ENCODE data around the gene LCT. TPM values are rescaled to one million over a fixed set of nuclear protein-coding genes. Genes with fewer than 3 reads are reported as not detected.

LCT gene
- total and polyA plus RNA-seq, 2 of the 13 experiments (the other 11 are each of a cell fraction or from before 2014, with no cell fraction given): not detected

- DNase-seq (ENCODE audit: low spot score) (peak; percentile 70), ATAC-seq (peak; percentile 32), FAIRE-seq (peak; percentile 95)
- peaks cover 43% of the 10 kb centered on the region for H4K20me1 ChIP-seq (ENCODE audit: insufficient read depth, low read length)
- in situ Hi-C loops (cut with HindIII; ENCODE audit: extremely low pct_ligation_motif_present, low pct_unique_long_range_greater_than_20kb): no loop called here
- peak overlapping the region; percentile 83 for H3K4me2 ChIP-seq (ENCODE audit: low read depth, low read length)
- peaks cover 5 to 46% of the 10 kb centered on the region in 2 experiments for H3K36me3 ChIP-seq (replicated peaks in 1 of 2; ENCODE audit: control insufficient read depth in 1 of 2, insufficient read depth in 2 of 2, low read length in 2 of 2)
- no peak overlapping the region; a peak in 1 of 6 replicates for H3K4me3 ChIP-seq (replicated peaks in 1 of 3; ENCODE audit: insufficient read depth in 1 of 3, low read depth in 2 of 3, low read length in 3 of 3)
- H3K27ac ChIP-seq (ENCODE audit: extremely low read length, insufficient read depth, low read length): peak overlapping the region; percentile 93
- H3K27me3 ChIP-seq (ENCODE audit: control insufficient read depth in 1 of 2, insufficient read depth in 2 of 2, low read length in 2 of 2): no peaks in the 10 kb centered on the region; a peak in 1 of 5 replicates
- WGBS (ENCODE audit: low lambda C conversion rate): 90% methylated on average over 5 of the region's 5 CpGs
- H2AFZ ChIP-seq (ENCODE audit: low read length): no peak overlapping the region
- ChIA-PET CTCF (ENCODE audit: low intra/inter-chr PET ratio, low total read pairs) (no interaction called here), POLR2A (no interaction called here)
- BruUV-seq (replicated peaks): no TSS peak
- H3K9me3 ChIP-seq (ENCODE audit: low read length): no peaks in the 10 kb centered on the region
- intact Hi-C loops (cut with micrococcal nuclease; ENCODE audit: unreplicated experiment): no loop called here
- H3K4me1 ChIP-seq (ENCODE audit: insufficient read depth, low read length): peaks cover 28% of the 10 kb centered on the region
- H3K79me2 ChIP-seq (ENCODE audit: insufficient read depth, low read length): peaks cover 60% of the 10 kb centered on the region
- 0 out of 2 replicates have a peak overlapping the region, but pooled peaks have one; percentile 13 for H3K9ac ChIP-seq (ENCODE audit: insufficient read depth, low read depth, low read length)
- TF ChIP-seq ZBTB20 (CRISPR knock-in tag; IDR thresholded peaks at IDR 0.05; ENCODE audit: borderline replicate concordance, low read depth) (no peak), ZNF644 (CRISPR knock-in tag; IDR thresholded peaks at IDR 0.05; ENCODE audit: low read depth) (peak; percentile 68; the same call in 1 of the 2 replicates), KLF6 (CRISPR knock-in tag; IDR thresholded peaks at IDR 0.05) (no peak), RCOR2 (CRISPR knock-in tag; IDR thresholded peaks at IDR 0.05) (no peak), ZNF562 (CRISPR knock-in tag; IDR thresholded peaks at IDR 0.05; ENCODE audit: borderline replicate concordance) (no peak), RNF2 (conservative IDR thresholded peaks at IDR 0.05; ENCODE audit: low read depth) (no peak), ZNF333 (CRISPR knock-in tag; IDR thresholded peaks at IDR 0.05; ENCODE audit: borderline replicate concordance) (no peak), CREB3 (CRISPR knock-in tag; IDR thresholded peaks at IDR 0.05) (no peak), TMF1 (CRISPR knock-in tag; IDR thresholded peaks at IDR 0.05; ENCODE audit: low read depth) (no peak), HNF1B (CRISPR knock-in tag; IDR thresholded peaks at IDR 0.05) (0 out of 2 replicates have a peak, but pooled peaks have one; percentile 28), ZNF549 (CRISPR knock-in tag; IDR thresholded peaks at IDR 0.05) (no peak), CREM (IDR thresholded peaks at IDR 0.05) (no peak), CREM (CRISPR knock-in tag; IDR thresholded peaks at IDR 0.05) (no peak), NCOA2 (CRISPR knock-in tag; IDR thresholded peaks at IDR 0.05) (no peak), ZSCAN12 (CRISPR knock-in tag; IDR thresholded peaks at IDR 0.05) (no peak), TBP (CRISPR knock-in tag; IDR thresholded peaks at IDR 0.05) (no peak), NKX3-1 (CRISPR knock-in tag; IDR thresholded peaks at IDR 0.05) (no peak), ZNF18 (CRISPR knock-in tag; IDR thresholded peaks at IDR 0.05; ENCODE audit: insufficient replicate concordance) (no peak), ZBTB14 (CRISPR knock-in tag; IDR thresholded peaks at IDR 0.05) (no peak), SSRP1 (CRISPR knock-in tag; IDR thresholded peaks at IDR 0.05) (0 out of 2 replicates have a peak, but pooled peaks have one; percentile 32), ZNF12 (CRISPR knock-in tag; IDR thresholded peaks at IDR 0.05) (peak; percentile 65; the same call in 1 of the 2 replicates), SMAD9 (CRISPR knock-in tag; IDR thresholded peaks at IDR 0.05) (no peak), HMG20B (CRISPR knock-in tag; conservative IDR thresholded peaks at IDR 0.05) (no peak)
These were observed 92.1 kb downstream of the LCT start for GRCh38 chr2:135744760-135745314.

All from HepG2 (cell line).